ENCODE results near the gene RAB28. TPM values are rescaled to one million over a fixed set of nuclear protein-coding genes. Genes with fewer than 3 reads are reported as not detected.

The RAB28 gene
- total RNA-seq, 1 donor from 2014 or later = 18.8 TPM

DNA sequence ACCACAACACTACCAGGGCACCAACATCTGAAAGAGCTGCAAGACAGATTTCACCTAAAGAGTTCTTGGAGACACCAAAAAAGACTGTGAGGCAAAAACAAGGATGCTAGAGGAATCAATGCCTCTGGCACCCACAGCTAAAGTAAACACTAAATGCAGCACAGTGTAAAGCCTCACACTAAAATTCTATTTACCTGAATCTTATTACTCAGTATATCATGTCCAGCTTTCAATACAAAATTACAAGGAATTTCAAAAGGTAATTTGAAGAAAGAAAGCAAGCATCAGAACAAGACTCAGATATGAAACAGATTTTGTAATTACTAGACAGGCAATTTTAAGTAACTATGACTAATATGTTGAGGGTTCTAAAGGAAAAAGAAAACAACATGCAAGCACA lies 19.6 kb downstream of the RAB28 start:
- H3K9ac ChIP-seq (ENCODE audit: low read depth in 1 of 3, low read length in 3 of 3) = no peak overlapping the region
- no peaks in the 10 kb centered on the region for H3K36me3 ChIP-seq (ENCODE audit: control insufficient read depth in 3 of 3, insufficient read depth in 3 of 3, low read length in 3 of 3)
- H3K4me3 ChIP-seq (ENCODE audit: low read length in 3 of 3) = no peak overlapping the region
- H3K27ac ChIP-seq (ENCODE audit: low read depth, low read length) = no peak overlapping the region
- no peaks in the 10 kb centered on the region for H3K4me1 ChIP-seq (ENCODE audit: control insufficient read depth in 3 of 3, insufficient read depth in 3 of 3, low read length in 3 of 3)
- H3K9me3 ChIP-seq (ENCODE audit: control insufficient read depth in 3 of 3, low read length in 3 of 3) = no peaks in the 10 kb centered on the region
- no peaks in the 10 kb centered on the region for H3K27me3 ChIP-seq (ENCODE audit: control insufficient read depth in 3 of 3, insufficient read depth in 3 of 3, low read length in 3 of 3)

- H3K4me3 ChIP-seq (ENCODE audit: low read length in 3 of 3) = no peak overlapping the region
These were observed 22.8 kb downstream of the RAB28 start for GRCh38 chr4:13461191-13461905.

DNA sequence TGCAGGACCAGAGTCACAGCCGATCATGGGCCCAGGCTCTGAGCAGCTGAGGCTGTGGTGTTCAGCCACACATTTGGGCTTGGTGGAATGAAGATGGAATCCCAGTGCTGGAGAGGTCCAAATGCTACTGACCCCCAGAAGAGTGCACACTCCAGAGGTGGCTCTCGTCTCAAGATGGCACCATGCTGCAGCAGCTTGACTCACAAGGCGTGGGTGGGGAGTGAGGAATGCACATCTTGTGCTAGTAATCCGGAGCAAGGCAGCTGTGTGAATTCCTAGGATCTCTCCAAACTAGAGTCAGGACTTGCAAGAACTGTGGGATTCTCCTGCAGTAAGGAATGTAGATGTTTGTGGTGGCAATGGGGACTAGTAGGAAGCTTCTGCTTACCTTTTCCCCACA lies 28.7 kb downstream of the RAB28 start:
- H3K27ac ChIP-seq (ENCODE audit: low read depth, low read length) = no peak overlapping the region
- H3K27me3 ChIP-seq (ENCODE audit: control insufficient read depth in 3 of 3, insufficient read depth in 3 of 3, low read length in 3 of 3) = no peaks in the 10 kb centered on the region
- H3K9ac ChIP-seq (ENCODE audit: low read depth in 1 of 3, low read length in 3 of 3) = no peak overlapping the region
- H3K9me3 ChIP-seq (ENCODE audit: control insufficient read depth in 3 of 3, low read length in 3 of 3) = no peaks in the 10 kb centered on the region
- H3K4me1 ChIP-seq (ENCODE audit: control insufficient read depth in 3 of 3, insufficient read depth in 3 of 3, low read length in 3 of 3) = no peaks in the 10 kb centered on the region
- peaks cover 5 to 18% (median 15%) of the 10 kb centered on the region in 3 donors for H3K36me3 ChIP-seq (ENCODE audit: control insufficient read depth in 3 of 3, insufficient read depth in 3 of 3, low read length in 3 of 3)
- no peak overlapping the region for H3K4me3 ChIP-seq (ENCODE audit: low read length in 3 of 3)

More at GRCh38 chr4:13461191-13461905, 22.8 kb downstream of the RAB28 start:
- H3K27ac ChIP-seq (ENCODE audit: low read depth, low read length) = no peak overlapping the region
- no peaks in the 10 kb centered on the region for H3K9me3 ChIP-seq (ENCODE audit: control insufficient read depth in 3 of 3, low read length in 3 of 3)
- no peak overlapping the region for H3K9ac ChIP-seq (ENCODE audit: low read depth in 1 of 3, low read length in 3 of 3)
- no peaks in the 10 kb centered on the region for H3K27me3 ChIP-seq (ENCODE audit: control insufficient read depth in 3 of 3, insufficient read depth in 3 of 3, low read length in 3 of 3)
- no peaks in the 10 kb centered on the region for H3K4me1 ChIP-seq (ENCODE audit: control insufficient read depth in 3 of 3, insufficient read depth in 3 of 3, low read length in 3 of 3)
- H3K36me3 ChIP-seq (ENCODE audit: control insufficient read depth in 3 of 3, insufficient read depth in 3 of 3, low read length in 3 of 3) = peaks cover 0 to 3% (median 2%) of the 10 kb centered on the region in 3 donors

GRCh38 chr4:13454786-13455185 lies 29.4 kb downstream of the RAB28 start:
- H3K4me1 ChIP-seq (ENCODE audit: control insufficient read depth in 3 of 3, insufficient read depth in 3 of 3, low read length in 3 of 3) = no peaks in the 10 kb centered on the region
- no peak overlapping the region for H3K9ac ChIP-seq (ENCODE audit: low read depth in 1 of 3, low read length in 3 of 3)
- H3K27me3 ChIP-seq (ENCODE audit: control insufficient read depth in 3 of 3, insufficient read depth in 3 of 3, low read length in 3 of 3) = no peaks in the 10 kb centered on the region
- H3K9me3 ChIP-seq (ENCODE audit: control insufficient read depth in 3 of 3, low read length in 3 of 3) = no peaks in the 10 kb centered on the region
- no peak overlapping the region for H3K4me3 ChIP-seq (ENCODE audit: low read length in 3 of 3)
- H3K36me3 ChIP-seq (ENCODE audit: control insufficient read depth in 3 of 3, insufficient read depth in 3 of 3, low read length in 3 of 3) = peaks cover 5 to 18% (median 15%) of the 10 kb centered on the region in 3 donors
- no peak overlapping the region for H3K27ac ChIP-seq (ENCODE audit: low read depth, low read length)

GRCh38 chr4:13452927-13453579 lies 31.1 kb downstream of the RAB28 start:
- Histone ChIP-seq H3K36me3 (ENCODE audit: control insufficient read depth in 3 of 3, insufficient read depth in 3 of 3, low read length in 3 of 3) (peaks cover 5 to 14% (median 13%) of the 10 kb centered on the region in 3 donors), H3K4me1 (ENCODE audit: control insufficient read depth in 3 of 3, insufficient read depth in 3 of 3, low read length in 3 of 3) (no peaks in the 10 kb centered on the region), H3K4me3 (ENCODE audit: low read length in 3 of 3) (no peak overlapping the region), H3K9me3 (ENCODE audit: control insufficient read depth in 3 of 3, low read length in 3 of 3) (no peaks in the 10 kb centered on the region), H3K27ac (ENCODE audit: low read depth, low read length) (no peak overlapping the region), H3K27me3 (ENCODE audit: control insufficient read depth in 3 of 3, insufficient read depth in 3 of 3, low read length in 3 of 3) (no peaks in the 10 kb centered on the region), H3K9ac (ENCODE audit: low read depth in 1 of 3, low read length in 3 of 3) (no peak overlapping the region)

DNA sequence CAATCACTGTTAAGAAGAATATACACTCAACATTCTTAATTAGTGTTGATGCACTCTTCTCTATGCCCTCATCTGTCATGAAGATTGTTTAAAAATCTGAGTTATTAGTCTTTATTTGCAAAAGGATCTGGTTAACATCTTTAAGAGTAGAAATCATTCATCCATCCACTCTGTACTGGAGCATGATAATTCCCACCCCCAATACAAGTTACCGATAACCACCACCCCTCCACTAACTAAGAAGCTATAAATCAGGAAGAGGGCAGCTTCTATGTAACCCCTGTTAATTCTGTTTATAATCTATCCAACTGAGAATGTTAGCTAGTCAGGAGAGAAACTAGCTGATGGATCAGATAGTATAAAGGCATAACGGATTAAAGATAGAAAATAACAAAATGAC lies 34.5 kb downstream of the RAB28 start:
- Histone ChIP-seq H3K27me3 (ENCODE audit: control insufficient read depth in 3 of 3, insufficient read depth in 3 of 3, low read length in 3 of 3) (no peaks in the 10 kb centered on the region), H3K36me3 (ENCODE audit: control insufficient read depth in 3 of 3, insufficient read depth in 3 of 3, low read length in 3 of 3) (peaks cover 0 to 5% (median 2%) of the 10 kb centered on the region in 3 donors), H3K4me1 (ENCODE audit: control insufficient read depth in 3 of 3, insufficient read depth in 3 of 3, low read length in 3 of 3) (no peaks in the 10 kb centered on the region), H3K9ac (ENCODE audit: low read depth in 1 of 3, low read length in 3 of 3) (no peak overlapping the region), H3K27ac (ENCODE audit: low read depth, low read length) (no peak overlapping the region), H3K4me3 (ENCODE audit: low read length in 3 of 3) (no peak overlapping the region), H3K9me3 (ENCODE audit: control insufficient read depth in 3 of 3, low read length in 3 of 3) (no peaks in the 10 kb centered on the region)

DNA sequence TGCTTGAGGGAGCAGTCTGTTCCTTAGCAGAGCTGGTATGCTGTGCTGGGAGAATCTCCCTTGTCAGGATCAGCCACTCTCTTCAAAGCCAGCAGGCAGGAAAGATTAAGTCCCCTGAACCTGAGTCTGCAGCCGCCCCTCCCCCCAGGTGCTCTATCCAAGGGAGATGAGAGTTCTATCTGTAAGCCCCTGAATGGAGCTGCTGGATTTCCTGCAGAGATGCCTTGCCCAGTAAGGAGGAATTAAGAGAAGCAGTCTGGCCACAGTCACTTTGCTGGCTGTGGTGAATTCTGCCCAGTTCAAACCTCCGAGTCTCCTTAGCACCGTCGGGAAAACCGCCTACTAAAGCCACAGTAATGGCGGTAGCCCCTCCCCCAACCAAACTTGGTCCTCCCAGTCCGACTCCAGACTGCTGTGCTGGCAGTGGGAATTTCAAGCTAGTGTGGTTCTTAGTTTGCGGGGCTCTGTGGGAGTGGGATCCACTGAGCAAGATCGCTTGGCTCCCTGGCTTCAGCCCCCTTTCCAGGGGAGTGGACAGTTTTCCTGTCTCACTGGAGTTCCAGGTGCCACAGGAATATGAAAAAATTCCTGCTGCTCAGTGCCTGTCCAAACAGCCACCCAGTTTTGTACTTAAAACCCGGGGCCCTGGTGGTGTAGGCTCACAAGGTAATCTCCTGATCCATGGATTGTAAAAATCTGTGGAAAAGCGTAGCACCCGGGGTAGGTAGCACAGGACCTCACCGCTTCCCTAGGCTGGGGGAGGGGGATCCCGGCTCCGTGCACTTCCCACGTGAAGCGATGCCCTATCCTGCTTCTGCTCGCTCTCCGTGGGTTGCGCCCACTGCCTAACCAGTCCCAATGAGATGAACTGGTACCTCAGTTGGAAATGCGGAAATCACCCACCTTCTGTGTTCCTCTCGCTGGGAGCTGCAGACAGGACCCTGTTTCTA lies 38.0 kb downstream of the RAB28 start:
- H3K36me3 ChIP-seq (ENCODE audit: control insufficient read depth in 3 of 3, insufficient read depth in 3 of 3, low read length in 3 of 3) = peaks cover 0 to 2% (median 0%) of the 10 kb centered on the region in 3 donors
- no peaks in the 10 kb centered on the region for H3K9me3 ChIP-seq (ENCODE audit: control insufficient read depth in 3 of 3, low read length in 3 of 3)

DNA sequence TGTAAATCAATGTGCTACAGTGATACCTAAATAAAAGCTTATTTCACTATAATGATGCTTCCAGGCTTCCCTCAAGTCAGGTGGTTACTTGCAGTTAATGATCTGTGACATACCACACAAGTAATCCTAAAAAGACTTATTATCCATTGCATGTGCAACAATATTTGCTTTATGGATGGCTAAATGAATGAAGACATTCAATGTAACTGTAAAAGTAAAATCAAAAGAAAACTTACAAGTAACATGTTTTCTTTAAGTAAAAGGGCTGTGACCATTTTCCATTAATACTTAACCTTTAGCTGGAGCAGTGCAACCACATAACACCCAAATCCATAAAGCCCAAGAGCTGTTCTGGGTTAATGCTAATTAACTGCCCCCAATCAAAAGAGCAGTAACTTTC lies 42.6 kb downstream of the RAB28 start:
- peaks cover 0 to 1% (median 0%) of the 10 kb centered on the region in 3 donors for H3K36me3 ChIP-seq (ENCODE audit: control insufficient read depth in 3 of 3, insufficient read depth in 3 of 3, low read length in 3 of 3)
- H3K4me1 ChIP-seq (ENCODE audit: control insufficient read depth in 3 of 3, insufficient read depth in 3 of 3, low read length in 3 of 3) = no peaks in the 10 kb centered on the region
- no peak overlapping the region for H3K9ac ChIP-seq (ENCODE audit: low read depth in 1 of 3, low read length in 3 of 3)
- H3K9me3 ChIP-seq (ENCODE audit: control insufficient read depth in 3 of 3, low read length in 3 of 3) = no peaks in the 10 kb centered on the region
- no peak overlapping the region for H3K4me3 ChIP-seq (ENCODE audit: low read length in 3 of 3)
- H3K27me3 ChIP-seq (ENCODE audit: control insufficient read depth in 3 of 3, insufficient read depth in 3 of 3, low read length in 3 of 3) = no peaks in the 10 kb centered on the region
- no peak overlapping the region for H3K27ac ChIP-seq (ENCODE audit: low read depth, low read length)

More for the DNA sequence above, 38.0 kb downstream of the RAB28 start:
- no peak overlapping the region for H3K9ac ChIP-seq (ENCODE audit: low read depth in 1 of 3, low read length in 3 of 3)
- no peak overlapping the region for H3K4me3 ChIP-seq (ENCODE audit: low read length in 3 of 3)
- H3K27ac ChIP-seq (ENCODE audit: low read depth, low read length) = no peak overlapping the region
- no peaks in the 10 kb centered on the region for H3K27me3 ChIP-seq (ENCODE audit: control insufficient read depth in 3 of 3, insufficient read depth in 3 of 3, low read length in 3 of 3)
- H3K4me1 ChIP-seq (ENCODE audit: control insufficient read depth in 3 of 3, insufficient read depth in 3 of 3, low read length in 3 of 3) = no peaks in the 10 kb centered on the region

DNA sequence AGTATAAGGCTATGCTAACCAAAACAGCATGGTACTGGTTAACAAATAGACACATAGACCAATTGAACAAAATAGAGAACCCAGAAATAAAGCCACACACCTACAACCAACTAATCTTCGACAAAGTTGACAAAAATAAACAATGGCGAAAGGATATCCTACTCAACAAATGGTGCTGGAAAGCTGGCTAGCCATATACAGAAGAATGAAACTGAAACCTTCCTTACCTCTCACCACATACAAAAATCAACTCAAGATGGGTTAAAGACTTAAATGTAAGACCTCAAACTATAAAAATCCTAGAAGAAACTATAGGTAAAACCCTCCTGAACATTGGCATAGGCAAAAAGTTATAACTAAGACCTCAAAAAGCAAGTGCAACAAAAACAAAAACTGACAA lies 47.2 kb downstream of the RAB28 start:
- H3K4me1 ChIP-seq (ENCODE audit: control insufficient read depth in 3 of 3, insufficient read depth in 3 of 3, low read length in 3 of 3) = no peaks in the 10 kb centered on the region
- no peaks in the 10 kb centered on the region for H3K27me3 ChIP-seq (ENCODE audit: control insufficient read depth in 3 of 3, insufficient read depth in 3 of 3, low read length in 3 of 3)
- no peak overlapping the region for H3K4me3 ChIP-seq (ENCODE audit: low read length in 3 of 3)
- no peaks in the 10 kb centered on the region for H3K36me3 ChIP-seq (ENCODE audit: control insufficient read depth in 3 of 3, insufficient read depth in 3 of 3, low read length in 3 of 3)
- H3K27ac ChIP-seq (ENCODE audit: low read depth, low read length) = no peak overlapping the region
- H3K9ac ChIP-seq (ENCODE audit: low read depth in 1 of 3, low read length in 3 of 3) = no peak overlapping the region
- H3K9me3 ChIP-seq (ENCODE audit: control insufficient read depth in 3 of 3, low read length in 3 of 3) = no peaks in the 10 kb centered on the region
